GM12801 (cell line): ENCODE measurements around the gene IGFL1.

ENCODE experiments used
- TF ChIP-seq, protein P1 (sequence below): IDR thresholded peaks from one replicate; pipeline ENCODE4 v1.5.1; 2011; ENCODE audit warnings: control low read depth; ENCODE audit not compliant: insufficient read length; ENCODE audit errors: extremely low read depth

The IGFL1 gene

GRCh38 chr19:46216612-46217011, 12.9 kb upstream of the IGFL1 start:
- TF ChIP-seq, protein P1, sequence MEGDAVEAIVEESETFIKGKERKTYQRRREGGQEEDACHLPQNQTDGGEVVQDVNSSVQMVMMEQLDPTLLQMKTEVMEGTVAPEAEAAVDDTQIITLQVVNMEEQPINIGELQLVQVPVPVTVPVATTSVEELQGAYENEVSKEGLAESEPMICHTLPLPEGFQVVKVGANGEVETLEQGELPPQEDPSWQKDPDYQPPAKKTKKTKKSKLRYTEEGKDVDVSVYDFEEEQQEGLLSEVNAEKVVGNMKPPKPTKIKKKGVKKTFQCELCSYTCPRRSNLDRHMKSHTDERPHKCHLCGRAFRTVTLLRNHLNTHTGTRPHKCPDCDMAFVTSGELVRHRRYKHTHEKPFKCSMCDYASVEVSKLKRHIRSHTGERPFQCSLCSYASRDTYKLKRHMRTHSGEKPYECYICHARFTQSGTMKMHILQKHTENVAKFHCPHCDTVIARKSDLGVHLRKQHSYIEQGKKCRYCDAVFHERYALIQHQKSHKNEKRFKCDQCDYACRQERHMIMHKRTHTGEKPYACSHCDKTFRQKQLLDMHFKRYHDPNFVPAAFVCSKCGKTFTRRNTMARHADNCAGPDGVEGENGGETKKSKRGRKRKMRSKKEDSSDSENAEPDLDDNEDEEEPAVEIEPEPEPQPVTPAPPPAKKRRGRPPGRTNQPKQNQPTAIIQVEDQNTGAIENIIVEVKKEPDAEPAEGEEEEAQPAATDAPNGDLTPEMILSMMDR = no peak

DNA sequence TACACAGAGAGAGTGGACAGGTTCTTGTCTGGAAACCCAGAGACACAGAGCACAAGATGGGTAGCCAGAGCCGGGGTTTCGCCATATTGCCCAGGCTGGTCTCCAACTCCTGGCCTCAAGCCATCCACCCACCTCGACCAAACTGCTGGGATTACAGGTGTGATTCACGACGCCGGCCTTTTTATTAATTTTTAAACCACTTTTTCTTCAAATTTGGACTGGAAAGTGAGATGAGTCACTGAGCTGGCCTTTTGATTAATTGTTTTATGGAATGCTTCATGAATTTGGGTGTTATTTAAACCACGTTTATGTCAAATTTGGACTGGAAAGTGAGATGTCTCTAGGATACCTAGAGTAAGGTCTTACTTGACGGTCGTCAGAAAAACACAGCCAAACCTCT, 12.1 kb upstream of the IGFL1 start:
- TF ChIP-seq, protein P1 = no peak

DNA sequence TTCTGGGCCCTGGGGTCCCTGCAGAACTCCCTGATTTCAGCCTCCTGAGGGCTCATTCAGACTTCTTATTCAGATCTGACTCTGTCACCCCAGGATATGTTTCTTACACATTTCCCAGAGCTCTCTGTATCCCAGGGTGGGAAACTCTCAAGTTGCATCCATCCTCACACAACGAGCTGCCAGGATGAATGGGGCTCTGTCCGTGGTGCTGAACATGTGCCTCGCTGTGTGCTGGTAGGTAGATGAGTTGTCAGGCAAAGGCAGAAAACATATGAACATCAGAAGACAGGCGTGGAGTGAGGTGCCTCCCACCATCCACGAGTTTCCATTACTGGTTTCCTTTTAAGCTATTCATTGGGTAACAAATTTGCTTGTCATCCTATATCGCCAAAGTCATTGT, 11.4 kb upstream of the IGFL1 start:
- TF ChIP-seq, protein P1 = no peak

GRCh38 chr19:46220038-46220615, 9.4 kb upstream of the IGFL1 start:
- TF ChIP-seq, protein P1 = no peak

- TF ChIP-seq, protein P1 = no peak
Measured at GRCh38 chr19:46221152-46221551, 8.4 kb upstream of the IGFL1 start.

GRCh38 chr19:46221981-46222610, 7.4 kb upstream of the IGFL1 start:
- TF ChIP-seq, protein P1 = no peak

DNA sequence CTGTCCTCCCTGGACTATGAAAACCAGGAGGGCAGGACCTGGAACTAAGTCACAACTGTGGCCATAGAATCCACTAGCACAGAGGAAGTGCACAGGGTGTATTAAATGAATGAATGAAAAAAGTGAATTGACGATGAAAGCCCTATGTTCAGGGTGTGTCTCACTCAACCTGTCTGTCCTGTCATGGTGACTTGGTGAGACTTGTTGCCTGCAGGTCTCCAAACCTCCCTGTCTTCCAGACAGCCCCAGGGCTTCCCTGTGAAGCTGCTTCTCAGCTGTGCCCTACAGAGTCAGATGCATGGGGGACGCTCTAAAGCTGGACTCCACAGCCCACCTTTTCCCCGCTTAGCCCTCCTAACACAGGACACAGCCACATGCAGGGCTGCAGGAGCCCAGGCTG, 4.8 kb upstream of the IGFL1 start:
- TF ChIP-seq, protein P1 = no peak
